HG03103 (cell line): Measurements from ENCODE around the gene NASP.

ENCODE experiments used
- ATAC-seq: cut with Tn5 transposase; IDR thresholded peaks from one replicate; pipeline ENCODE4 v1.9.1; 2021; ENCODE audit warnings: low read depth; ENCODE audit not compliant: unreplicated experiment

The NASP gene, protein sequence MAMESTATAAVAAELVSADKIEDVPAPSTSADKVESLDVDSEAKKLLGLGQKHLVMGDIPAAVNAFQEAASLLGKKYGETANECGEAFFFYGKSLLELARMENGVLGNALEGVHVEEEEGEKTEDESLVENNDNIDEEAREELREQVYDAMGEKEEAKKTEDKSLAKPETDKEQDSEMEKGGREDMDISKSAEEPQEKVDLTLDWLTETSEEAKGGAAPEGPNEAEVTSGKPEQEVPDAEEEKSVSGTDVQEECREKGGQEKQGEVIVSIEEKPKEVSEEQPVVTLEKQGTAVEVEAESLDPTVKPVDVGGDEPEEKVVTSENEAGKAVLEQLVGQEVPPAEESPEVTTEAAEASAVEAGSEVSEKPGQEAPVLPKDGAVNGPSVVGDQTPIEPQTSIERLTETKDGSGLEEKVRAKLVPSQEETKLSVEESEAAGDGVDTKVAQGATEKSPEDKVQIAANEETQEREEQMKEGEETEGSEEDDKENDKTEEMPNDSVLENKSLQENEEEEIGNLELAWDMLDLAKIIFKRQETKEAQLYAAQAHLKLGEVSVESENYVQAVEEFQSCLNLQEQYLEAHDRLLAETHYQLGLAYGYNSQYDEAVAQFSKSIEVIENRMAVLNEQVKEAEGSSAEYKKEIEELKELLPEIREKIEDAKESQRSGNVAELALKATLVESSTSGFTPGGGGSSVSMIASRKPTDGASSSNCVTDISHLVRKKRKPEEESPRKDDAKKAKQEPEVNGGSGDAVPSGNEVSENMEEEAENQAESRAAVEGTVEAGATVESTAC

DNA sequence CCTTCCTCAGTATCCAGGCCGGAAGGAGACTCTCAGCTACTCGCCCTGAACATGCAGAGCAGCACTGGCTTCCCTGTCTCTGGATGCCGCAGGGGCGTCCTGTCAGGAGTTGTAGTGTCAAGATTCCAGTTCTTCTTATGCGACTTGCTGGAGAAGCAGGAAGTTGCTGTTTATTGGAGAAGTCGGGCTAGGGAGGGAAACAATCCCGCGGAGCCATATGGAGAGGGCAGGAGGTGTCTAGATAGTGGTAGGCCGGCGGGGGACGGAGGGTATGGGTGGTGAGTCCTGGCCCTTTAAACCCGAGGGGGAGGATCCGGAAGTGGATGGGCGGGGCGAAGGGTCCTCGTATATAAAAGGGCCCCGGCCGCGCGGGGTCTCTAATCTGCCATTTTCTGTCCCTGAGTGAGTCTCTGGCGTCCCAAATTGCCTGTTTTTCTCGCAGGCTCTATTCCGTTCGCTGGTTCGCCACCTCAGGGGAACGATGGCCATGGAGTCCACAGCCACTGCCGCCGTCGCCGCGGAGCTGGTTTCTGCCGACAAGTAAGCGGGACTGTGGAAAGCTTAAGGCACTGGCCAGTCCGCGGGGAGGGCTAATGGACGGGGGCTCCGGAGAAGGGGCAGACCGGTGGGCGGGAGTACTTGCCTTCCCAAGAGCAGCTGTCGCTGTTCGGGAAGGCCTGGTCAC is at the start of gene NASP:
Gene NASP, plus strand, starts transcription at position 376 of the 685 bp plus-strand sequence. Its CDS starts 106 bp downstream, at position 482.
- peak; percentile 36 for ATAC-seq

DNA sequence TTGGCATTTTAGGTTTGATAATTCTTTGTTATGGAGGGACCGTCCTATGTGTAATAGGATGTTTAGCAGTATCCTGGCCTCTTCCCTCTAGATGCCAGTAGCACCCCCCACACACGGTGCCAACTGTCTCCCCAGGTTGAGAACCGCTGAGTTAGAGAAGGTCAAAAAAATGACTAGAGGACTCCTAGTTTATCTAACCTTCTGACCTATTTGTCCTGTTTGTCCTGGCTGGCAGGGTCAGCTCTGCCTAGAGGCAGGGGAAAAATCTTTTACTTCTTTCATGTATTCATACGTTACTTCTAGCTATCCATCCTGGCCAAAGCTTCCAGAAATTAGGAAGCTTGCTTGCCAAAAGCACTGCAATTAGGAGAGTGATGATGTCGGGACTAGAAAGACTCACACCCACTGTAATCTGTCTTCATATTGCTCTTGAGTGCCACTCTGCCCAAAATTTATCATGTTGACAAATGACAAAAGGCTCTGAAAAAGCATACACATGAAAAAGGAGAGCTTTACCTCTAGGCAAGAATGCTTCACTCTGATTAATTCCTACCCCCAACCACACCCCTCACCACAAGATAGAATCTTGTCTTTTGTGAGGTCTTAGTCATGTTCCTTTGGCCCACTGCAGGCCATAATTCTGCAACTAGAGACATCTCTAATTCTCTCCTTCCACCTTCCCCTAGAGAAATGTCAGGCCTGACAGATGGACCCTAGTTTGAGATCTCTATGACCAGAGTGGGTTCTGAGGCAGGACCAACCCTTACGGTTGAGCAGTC is 47.7 kb upstream of the NASP start:
- no peak for ATAC-seq

DNA sequence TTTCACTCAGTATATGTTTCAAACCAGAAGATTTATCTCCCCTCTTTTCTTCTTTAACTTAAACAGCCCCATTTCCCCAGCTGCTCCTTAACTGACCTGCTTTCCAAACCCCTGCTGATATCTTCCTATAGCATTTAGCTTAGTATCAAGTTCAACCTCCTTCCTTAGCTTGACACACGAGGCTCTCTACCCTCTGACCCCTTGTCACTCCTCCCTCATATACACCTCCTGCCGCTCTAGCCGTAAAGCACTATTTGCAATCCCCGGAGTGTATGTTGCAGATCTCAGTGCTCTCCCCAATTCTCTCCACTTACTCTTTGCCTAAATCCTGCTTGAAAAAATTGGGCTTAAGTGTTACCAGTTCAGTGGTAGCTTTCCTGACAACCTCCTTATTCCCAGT is 47.0 kb upstream of the NASP start:
- no peak for ATAC-seq

DNA sequence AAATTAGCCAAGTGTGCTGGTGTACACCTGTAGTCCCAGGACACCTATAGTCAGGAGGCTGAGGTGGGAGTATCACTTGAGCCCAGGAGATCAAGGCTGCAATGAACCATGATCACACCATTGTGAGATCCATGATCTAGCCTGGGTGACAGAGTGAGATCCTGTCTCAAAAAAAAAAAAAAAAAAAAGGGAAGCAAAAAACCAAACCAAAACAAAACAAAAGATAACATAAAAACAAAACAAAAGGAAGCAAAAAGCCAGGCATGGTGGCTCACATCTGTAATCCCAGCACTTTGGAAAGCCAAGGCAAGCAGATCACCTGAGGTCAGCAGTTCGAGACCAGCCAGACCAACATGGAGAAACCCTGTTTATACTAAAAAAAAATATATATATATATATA is 42.6 kb upstream of the NASP start:
- ATAC-seq, result no peak

DNA sequence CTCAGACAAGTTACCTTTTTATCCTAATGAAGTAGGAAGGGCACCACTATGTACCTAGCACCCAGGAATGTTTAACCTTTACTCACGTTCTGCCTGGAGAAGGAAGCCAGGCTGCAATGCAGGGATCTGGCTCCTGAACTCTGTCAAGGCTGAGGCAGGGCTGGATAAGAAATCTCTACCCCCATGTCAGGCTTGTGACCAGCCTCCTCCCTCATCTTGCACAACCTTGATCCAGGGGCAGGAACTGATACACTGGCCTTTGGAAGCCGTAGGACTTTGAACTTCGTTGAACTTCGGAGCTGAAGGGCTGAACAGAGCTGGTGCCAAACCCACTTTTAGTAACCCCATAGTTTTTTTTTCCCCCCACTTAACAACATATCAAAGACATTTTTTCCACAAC is 41.2 kb upstream of the NASP start:
- no peak for ATAC-seq

DNA sequence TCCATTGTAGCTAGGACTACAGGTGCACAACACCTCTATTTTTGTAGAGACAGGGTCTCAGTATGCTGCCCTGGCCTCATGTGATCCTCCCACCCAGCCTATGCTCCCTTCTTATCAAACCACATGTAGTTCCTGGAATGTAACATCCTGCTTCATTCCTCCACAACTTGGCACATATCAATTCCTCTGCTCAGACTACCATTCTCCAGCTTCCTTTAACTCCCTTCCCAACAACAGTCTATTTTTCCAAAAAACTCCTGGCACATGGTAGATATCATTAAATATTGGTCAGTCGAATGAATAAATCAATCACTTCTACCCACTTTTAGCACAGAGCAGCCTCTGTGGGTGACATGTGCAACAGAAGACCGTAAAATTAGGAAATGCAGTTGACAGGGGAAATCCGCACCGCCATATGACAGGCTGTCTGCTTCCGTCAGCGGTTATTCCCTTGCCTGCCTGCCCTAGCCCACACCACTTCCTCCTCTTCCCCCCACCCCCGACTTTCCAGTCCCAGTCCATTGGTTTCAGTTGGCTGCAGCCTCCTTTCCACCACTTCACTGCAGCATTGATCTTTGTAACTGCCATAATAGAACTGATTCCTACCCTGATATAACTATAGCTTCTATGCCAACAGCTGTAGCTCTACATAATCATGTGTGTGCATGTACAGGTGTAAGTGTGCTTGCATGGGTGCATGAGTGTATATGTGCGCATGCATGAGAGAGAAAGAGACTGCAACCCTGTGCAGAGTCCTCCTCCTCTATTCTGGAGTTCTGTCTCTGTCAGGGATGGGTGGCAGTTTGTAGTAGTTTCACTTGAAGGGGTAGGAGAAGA is 40.0 kb upstream of the NASP start:
- ATAC-seq, result no peak

DNA sequence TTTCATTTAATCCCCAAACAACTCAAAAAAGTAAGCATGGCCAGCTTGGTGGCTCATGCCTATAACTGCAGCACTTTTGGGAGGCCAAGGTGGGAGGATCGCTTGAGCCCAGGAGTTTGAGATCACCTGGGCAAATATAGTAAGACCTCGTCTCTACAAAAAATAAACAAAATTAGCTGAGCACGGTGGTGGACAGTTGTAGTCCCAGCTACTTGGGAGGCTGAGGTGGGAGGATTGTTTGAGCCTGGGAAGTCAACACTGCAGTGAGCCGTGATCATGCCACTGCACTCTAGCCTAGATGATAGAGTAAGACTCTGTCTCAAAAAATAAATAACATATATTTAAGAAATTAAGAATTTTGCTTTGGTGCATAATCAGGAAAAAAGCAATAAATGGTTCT is 39.3 kb upstream of the NASP start:
- no peak for ATAC-seq

DNA sequence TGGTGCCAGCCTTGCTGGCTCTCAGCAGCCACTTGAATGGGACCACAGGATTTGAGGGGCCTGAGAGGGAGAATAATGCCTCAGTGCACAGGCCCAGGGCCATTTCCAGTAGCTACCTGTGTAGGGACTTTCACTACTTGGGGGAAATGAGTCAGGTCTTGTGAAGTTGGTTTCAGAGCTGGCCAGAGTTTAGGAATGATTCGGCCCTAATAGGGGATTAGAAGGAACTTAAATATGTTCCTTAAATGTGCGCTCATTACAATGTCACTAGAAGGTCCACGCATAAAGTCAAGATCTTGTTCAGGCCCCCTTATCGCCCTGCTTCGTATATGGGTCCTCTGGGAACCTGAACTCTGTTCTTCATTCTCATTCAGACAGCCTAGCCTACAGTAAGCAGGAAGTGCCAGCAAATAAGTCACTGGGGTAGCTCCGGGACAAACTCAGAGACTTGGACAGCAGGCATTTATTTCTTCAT is 38.8 kb upstream of the NASP start:
- peak; percentile 49 for ATAC-seq

DNA sequence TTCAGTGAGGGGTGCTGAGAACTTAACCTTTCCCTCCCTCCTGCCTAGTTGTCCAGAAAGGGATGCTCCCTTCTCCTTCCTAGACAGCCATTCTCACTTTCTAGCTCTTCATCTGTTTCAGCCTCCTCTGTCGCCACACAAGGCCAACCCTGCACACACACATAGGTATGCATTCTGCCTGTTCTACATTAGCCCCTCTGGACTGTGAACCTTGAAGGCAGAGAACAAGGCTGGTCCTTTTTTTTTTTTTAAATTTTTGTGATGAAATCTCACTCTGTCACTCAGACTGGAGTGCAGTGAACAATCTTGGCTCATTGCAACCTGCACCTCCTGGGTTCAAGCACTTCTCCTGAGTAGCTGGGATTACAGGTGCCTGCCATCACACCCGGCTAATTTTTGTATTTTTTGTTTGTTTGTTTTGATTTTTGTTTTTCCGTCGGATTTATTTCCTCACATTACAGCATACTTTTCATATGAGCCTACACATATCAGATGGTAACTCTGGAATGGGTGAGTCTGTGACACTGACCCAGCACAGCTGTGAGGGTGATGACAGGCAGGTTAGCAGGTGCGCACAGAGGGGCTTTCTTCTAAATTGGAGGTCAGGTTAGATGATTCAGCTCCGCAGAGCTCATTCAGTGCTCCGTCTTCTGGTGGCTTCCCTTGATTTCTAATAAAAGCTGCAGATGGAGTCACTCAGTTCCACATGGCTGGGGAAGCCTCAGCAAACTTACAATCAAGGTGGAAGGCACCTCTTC is 38.1 kb upstream of the NASP start:
- no peak for ATAC-seq

DNA sequence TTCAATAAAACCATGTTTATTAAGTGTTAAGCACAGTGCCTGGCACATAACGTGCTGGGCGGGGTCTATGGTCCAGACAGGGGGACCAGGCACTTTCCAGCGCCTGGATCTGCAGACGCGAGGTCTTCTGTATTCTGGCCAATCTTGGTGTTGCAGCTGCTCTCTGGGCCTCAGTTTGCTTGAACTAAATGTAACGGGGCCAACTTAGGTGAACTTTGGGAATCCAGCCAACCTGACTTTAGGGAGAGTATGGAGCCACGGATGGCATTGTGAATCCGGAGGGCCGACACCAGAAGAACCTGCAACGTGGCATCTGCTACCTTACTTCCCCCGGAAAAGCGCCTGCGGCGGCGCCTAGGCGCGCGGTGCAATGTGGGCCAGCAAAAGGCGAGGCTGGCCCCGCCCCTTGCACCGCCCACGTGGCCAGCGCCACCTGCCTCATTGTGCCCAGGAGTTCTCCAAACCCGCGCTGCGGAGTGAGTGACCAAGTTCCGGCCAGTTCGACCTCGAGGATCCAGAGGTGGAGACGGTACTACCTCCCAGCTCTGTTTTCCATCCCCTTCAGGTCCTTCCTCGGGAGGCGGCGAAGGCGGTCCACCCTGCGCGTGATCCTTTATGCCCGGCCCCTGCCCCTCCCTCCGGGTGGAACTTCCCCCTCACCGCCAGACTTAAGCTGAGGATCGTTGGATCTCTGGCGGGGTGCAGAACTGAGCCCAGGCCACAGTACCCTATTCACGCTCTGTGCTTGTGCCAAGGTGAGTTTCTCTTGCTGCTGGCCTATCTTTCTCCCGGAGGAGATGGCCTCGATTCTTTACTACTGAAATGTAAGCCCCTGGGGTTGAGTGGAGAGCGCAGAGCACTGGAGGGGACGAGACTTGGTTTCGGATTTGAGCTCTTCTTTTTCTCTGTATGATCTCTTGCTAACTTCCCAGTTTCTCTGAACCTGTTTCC is 33.2 kb upstream of the NASP start, which contains the start of gene AKR1A1:
Gene AKR1A1, plus strand, starts transcription at position 426 of the 951 bp plus-strand sequence. CDS start 10,969 bp downstream, outside the sequence.
- ATAC-seq, result peak; percentile 88

DNA sequence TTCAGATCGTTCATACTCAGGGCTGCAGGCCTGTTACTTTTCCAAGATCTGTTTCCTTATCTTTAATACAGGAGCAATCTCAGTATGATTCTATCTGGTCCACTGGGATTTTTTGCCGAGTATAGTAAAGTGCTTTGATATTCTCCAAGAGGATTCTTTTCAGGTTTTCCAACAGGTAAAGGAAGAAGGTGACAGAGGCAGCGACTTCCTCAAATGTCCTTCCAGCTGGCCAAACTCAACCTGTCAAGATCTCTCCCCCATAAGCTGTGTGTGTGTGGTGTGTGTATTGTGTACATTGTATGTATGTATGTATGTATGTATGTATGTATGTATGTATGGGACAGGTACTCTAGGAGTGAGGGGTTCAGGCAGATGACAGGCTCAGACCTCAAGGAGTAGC is 32.2 kb upstream of the NASP start:
- ATAC-seq, result no peak

DNA sequence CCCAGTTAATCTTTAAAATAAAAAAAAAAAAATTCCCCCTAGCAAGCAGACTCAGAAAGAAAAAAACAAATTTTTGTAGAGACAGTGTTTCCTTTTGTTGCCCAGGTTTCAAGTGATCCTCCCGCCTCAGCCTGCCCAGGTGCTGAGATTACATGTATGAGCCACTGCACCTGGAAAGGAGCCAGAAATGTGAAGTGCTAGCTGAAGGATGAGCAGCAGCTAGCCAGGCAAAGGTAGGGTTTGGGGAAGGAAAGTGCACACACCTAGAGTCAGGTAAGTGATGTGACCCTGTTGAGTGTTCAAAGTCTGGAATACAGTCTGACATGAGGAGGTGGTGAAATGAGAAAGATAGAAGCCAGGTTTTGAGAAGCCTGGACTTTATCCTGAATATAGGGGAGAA is 31.5 kb upstream of the NASP start:
- no peak for ATAC-seq

DNA sequence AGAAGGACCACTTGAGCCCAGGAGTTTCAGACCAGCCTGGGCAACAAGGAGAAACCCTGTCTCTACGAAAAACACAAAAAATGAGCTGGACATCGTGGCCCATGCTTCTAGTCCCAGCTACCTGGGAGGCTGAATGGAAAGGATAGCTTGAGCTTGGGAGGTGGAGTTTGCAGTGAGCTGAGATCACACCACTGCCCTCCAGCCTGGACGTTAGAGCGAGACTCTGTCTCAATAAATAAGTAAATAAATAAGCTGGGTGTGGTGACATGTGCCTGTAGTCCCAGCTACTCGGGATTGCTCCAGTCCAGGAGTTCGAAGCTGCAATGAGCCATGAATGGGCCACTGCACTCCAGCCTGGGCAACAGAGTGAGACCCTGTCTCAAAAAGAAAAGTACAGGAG is 29.6 kb upstream of the NASP start:
- no peak for ATAC-seq

DNA sequence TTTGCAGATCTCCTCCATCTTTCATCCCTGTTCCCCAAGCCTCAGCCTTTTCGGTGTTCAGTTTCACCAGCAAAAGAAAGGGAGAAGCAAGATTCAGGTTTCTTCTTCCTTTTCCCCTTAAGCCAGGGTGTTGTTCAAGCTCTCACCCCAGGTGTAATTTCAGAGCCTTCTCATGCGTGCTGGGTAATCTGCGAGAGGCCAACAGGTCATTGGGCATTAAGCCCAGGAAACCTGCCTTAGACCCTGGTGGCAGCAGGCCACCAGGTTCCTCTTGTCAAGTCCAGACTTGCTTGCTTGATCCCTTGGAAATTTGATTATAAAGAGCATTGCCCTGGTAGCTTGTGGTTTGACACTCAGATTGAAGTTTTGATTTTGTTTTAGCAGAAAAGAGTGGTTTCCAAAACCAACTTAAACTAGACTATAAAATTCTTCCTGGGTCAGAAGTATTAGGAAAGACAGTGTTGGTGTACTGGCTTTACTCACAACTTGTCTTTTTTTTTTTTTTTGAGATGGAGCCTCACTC is 26.4 kb upstream of the NASP start:
- no peak for ATAC-seq

DNA sequence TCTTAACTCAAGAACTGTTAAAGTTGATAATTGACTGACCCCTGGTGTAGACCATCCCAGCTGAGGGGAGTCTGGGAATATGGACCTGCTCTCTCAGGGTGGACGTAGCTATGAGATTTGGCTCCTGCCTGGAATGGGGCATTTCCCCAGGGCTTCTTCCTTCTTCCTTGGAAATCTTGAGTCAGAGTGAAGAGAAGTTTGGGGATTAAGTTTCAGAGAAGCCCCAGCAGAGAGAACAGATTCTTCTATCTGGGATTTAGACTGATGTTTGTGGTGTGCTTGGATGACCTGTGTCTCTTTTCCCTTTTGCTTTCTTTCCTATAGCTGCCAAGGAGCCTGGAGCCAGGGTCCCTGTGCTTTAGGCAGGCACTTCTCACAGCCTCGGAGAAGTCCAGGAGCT is 20.0 kb upstream of the NASP start:
- no peak for ATAC-seq

DNA sequence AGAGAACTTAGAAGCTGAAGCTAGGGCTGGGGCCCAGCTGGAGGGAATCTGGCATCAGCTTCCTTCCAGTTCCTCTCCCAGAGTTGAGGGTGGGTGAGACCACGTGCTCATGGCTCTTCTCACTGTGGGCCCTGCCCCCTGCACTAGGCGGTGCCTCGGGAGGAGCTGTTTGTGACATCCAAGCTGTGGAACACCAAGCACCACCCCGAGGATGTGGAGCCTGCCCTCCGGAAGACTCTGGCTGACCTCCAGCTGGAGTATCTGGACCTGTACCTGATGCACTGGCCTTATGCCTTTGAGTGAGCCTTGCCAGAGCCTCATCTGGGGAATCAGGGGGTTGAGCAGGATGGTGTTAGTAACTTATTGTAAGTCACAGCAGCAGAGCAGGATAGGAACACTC is 17.1 kb upstream of the NASP start:
- no peak for ATAC-seq

DNA sequence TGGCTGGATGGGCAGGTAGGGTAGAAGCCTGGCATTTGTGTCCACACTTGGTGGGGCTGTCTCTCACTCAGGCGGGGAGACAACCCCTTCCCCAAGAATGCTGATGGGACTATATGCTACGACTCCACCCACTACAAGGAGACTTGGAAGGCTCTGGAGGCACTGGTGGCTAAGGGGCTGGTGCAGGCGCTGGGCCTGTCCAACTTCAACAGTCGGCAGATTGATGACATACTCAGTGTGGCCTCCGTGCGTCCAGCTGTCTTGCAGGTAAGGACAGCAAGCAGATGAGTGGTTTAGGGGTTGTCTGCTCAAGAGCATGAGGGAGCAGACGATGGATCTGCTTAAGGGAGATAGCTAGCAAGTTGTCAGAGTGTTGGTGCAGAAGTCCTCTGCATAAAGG is 15.9 kb upstream of the NASP start:
- no peak for ATAC-seq
